GM10248 (cell line): ENCODE data around the gene FGF14.

Experiments
- CTCF ChIA-PET: fragments of 300-600 bp; sonication (Branson Sonifier 250); formaldehyde crosslinking; extraction: SDS; loops from one replicate; lab custom pipeline; 2021; ENCODE audit warnings: antibody characterized with exemption; lab: Yijun Ruan, JAX
- POLR2A ChIA-PET: fragments of 350-650 bp; sonication (Branson Sonifier 250); formaldehyde crosslinking; extraction: SDS; loops from one replicate; lab custom pipeline; 2020; ENCODE audit warnings: antibody characterized with exemption; lab: Yijun Ruan, JAX
- DNase-seq: peaks from one replicate; pipeline ENCODE4 v3.0.0; 2012; ENCODE audit errors: extremely low spot score
- TF ChIP-seq, protein P1 (sequence below): IDR thresholded peaks from 2 replicates; pipeline ENCODE4 v1.5.1; 2012; ENCODE audit warnings: mild to moderate bottlenecking, low read depth; ENCODE audit errors: extremely low read depth, missing control alignments, control extremely low read depth

Gene FGF14

DNA sequence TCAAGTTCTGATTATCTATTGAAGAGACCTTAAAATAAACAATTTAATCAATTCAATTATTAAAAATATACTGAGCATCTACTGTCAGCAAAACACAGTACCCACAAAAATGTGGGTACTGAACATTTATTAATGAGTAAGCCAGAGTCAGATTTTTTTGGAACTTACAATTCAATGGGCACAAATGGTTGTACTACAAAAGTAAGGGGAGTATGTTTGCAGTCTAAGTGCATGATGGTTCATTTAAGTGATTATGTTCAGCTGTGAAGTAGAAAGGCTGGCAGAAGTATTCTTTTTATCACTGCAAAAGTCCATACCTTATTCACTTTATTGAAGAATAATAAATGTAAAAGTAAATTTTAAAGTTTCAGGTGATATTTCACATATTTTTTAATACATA, 27.6 kb downstream of the FGF14 start:
- CTCF ChIA-PET = no interaction called here
- POLR2A ChIA-PET = no interaction called here
- no peak for DNase-seq
- TF ChIP-seq, protein P1, sequence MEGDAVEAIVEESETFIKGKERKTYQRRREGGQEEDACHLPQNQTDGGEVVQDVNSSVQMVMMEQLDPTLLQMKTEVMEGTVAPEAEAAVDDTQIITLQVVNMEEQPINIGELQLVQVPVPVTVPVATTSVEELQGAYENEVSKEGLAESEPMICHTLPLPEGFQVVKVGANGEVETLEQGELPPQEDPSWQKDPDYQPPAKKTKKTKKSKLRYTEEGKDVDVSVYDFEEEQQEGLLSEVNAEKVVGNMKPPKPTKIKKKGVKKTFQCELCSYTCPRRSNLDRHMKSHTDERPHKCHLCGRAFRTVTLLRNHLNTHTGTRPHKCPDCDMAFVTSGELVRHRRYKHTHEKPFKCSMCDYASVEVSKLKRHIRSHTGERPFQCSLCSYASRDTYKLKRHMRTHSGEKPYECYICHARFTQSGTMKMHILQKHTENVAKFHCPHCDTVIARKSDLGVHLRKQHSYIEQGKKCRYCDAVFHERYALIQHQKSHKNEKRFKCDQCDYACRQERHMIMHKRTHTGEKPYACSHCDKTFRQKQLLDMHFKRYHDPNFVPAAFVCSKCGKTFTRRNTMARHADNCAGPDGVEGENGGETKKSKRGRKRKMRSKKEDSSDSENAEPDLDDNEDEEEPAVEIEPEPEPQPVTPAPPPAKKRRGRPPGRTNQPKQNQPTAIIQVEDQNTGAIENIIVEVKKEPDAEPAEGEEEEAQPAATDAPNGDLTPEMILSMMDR = no peak

DNA sequence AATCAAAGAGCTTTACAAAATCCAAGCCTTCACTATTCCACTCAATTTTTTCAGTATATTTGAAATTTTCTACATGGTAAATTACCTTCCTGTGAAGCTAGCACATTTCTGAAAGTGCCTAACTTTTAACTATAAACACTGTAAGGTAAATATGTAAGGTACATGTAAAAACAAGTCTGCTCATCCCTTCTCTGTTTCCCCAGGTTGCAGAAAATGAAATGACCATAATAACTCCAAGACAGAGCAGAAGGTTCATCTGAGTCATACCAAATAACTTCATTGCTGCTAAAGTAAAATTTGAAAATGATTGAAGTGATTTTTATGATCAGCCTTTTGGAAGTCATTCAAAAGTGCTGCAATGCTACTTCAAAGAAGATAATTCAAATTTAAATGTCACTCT, 28.6 kb downstream of the FGF14 start:
- ChIA-PET CTCF (no interaction called here), POLR2A (no interaction called here)
- TF ChIP-seq, protein P1 = no peak
- no peak for DNase-seq

DNA sequence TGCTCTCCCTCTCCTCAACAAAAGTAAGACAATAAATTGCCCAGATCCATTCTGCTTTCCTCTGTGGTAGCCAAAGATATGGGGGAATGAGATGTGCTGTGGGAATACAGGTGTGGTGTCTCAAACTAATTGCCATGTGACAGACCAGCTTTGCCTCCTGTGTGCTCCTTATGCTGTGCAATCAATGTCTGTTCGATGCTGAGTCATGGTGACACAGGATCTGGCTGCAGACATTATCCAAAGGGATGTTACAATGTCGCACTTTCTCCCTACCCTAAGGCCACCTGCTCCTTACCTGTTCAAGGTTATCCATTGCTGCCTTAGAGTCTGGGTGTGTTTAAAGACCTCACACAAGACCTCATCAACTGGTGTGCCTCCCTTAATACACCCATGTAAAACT, 32.5 kb downstream of the FGF14 start:
- TF ChIP-seq, protein P1 = no peak
- CTCF ChIA-PET = no interaction called here
- DNase-seq = no peak
- POLR2A ChIA-PET = no interaction called here

DNA sequence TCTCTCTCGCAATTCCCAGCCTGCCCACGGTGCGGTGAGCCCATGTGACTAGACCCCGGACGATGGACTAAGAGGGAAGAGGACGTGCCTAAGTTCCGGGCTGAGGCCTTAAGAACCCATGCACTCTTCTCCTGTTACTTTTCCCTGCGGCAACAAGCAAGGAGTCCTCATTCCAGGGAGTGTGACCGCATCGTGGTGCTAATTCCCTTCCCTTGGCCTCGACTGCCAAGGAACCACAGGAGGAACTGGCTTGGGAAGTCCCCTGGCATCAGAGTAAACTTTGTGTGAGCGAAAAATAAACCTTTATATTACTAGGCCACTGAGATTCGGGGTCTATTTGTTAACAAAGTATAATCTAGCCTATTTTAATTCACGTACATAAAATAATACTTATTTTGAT, 34.0 kb downstream of the FGF14 start:
- ChIA-PET CTCF (interaction anchor here (0.7 to 2.0 kb wide), 3 partner anchors 12 to 25 kb away, joined by 3 to 6 read pairs (median 3); no protein-coding TSS in a partner anchor), POLR2A (no interaction called here)
- TF ChIP-seq, protein P1 = no peak
- no peak for DNase-seq

DNA sequence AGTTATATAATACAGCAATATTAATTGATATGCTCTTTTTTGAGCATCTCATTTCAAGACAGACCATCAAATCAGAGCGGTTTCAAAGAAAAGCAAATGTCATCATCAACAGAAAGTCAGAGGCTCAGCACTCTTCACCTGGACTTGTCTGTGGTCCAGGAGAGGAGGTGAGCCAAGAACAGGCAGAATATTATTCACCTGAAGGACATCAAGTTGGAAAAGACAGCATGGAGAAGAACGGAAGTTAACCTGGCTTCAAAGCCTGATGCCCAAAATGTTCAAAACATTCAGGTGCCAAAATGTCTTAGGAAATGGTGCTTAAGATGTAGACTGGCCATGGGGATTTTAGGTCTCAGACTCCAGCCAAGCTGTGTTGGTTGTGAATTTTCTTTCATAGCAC, 40.7 kb downstream of the FGF14 start:
- no peak for DNase-seq
- ChIA-PET POLR2A (no interaction called here), CTCF (no interaction called here)
- TF ChIP-seq, protein P1 = no peak

DNA sequence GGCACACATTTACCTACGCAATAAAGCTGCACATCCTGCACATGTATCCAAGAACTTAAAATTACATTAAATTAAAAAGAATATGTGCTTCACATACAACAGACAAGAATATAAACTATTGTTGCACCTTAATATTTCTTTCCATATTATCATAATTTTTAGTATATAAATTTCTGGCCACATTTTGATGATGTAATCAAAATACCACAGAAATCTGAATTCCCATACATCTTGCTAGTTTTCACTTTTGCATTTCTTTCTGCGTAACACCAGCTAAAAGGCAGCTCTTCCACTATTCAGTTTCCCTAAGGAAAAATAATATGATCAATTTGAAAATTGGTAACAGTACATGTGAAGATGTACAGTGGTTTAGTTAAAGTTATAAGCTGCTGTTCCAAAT, 42.6 kb downstream of the FGF14 start:
- ChIA-PET CTCF (interaction anchor here (1.1 to 1.5 kb wide), 2 partner anchors 19 to 76 kb away, joined by 3 to 4 read pairs; no protein-coding TSS in a partner anchor), POLR2A (no interaction called here)
- DNase-seq = no peak
- TF ChIP-seq, protein P1 = no peak

DNA sequence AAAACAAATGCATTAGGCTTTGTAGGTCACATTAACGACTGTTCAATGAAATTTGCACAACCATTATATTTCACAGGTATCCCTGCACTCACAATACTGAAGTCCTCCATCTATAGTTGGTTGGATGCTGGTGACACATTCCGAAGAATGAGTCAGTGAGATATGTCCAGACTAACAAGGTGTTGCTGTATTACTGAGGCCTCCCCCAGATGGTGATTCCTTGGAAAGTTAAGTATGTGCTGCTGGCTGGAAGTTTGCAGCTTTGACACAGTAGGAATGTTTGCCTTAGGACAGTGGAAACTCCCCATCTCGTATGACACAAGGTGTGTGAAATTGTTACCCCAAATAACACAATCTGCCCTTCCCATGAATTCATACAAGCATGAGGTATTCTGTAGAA, 46.6 kb downstream of the FGF14 start:
- ChIA-PET CTCF (no interaction called here), POLR2A (no interaction called here)
- no peak for DNase-seq
- TF ChIP-seq, protein P1 = no peak
